GM18499 (cell line): ENCODE results near the gene EEPD1.
"Not testable (repeated sequence)": the region's sequence is repeated elsewhere in the genome, so short reads cannot be mapped to it uniquely, and the experiment has no call there.

Experiments used
- ATAC-seq: cut with Tn5 transposase; IDR thresholded peaks from one replicate; pipeline ENCODE4 v1.9.1; 2021; ENCODE audit warnings: moderate number of reproducible peaks; ENCODE audit not compliant: insufficient read depth, unreplicated experiment

EEPD1 gene

DNA sequence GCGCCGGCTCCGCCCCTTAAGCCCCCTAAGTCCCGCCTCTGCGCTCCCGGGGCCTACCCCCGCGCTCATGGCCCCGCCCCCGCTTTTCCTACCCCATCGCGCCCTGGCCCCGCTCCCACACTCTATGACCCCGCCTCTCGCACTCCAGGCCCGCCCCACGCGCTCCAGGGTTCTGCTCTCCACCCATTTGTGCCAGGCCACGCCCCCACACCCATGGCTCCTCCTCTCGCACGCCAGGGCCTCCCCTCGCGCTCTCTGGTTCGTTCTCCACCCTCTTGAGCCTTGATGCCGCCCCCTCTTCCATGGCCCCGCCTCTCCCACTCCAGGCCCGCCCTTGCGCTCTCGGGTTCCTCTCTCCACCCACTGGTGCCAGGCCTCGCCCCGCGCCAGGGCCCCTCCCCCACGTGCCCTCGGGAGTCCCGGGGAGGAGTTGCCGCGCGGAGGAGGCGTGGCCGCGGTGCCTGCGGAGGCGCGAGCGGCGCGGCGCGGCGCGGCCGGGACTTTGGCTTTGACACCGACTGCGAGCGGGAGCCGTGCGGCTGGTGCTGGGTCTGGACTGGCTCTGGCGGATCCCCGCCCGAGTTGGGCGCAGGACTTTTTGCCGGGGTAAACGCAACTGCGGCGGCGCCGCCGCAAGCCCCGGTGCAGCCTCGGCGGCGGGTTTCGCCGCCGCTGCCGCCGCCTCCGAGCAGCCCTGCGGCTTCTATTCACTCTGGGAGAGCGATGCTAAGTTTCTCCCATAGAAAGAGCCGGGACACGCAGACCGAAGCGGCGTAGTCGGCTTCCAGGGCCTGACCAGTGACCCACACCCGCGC, at the start of gene EEPD1:
TSS of gene EEPD1 (plus strand) at position 499 of the 815 bp plus-strand sequence. CDS start 1,071 bp downstream, outside the sequence.
- peak; percentile 92 for ATAC-seq

DNA sequence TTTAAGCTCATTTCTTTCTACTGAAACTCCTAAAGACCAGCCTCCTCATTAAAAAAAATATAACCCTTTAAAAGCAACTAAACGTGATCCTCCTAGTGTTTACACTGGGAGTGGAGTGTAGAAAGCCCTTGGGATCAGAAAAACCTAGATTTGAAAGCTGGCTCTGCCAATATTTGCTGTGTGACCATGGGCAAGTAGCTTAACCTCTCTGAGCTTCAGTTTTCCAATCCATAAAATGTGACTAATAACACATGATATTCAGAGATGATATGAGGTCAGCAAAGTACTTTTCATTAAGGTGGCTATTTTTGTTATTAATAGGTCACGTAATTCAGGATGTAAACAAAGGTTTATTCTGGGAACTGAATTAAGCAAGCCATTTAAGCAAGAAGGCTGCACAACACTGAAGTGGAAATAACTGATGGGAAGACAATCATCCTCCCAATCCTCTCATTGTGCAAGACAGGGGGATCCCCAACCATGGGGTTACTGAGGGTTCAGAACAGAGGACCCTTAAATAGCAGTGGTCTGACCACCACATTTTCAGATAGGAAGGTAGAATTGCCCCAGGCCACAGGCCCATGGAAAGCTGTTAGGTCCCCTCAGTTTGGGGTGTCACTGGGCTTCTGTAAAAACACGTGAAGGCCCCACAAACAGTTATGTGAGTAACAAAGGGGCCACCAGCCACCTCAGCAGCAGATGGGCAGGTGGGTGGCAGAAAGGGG, 49.1 kb upstream of the EEPD1 start:
- no peak for ATAC-seq

DNA sequence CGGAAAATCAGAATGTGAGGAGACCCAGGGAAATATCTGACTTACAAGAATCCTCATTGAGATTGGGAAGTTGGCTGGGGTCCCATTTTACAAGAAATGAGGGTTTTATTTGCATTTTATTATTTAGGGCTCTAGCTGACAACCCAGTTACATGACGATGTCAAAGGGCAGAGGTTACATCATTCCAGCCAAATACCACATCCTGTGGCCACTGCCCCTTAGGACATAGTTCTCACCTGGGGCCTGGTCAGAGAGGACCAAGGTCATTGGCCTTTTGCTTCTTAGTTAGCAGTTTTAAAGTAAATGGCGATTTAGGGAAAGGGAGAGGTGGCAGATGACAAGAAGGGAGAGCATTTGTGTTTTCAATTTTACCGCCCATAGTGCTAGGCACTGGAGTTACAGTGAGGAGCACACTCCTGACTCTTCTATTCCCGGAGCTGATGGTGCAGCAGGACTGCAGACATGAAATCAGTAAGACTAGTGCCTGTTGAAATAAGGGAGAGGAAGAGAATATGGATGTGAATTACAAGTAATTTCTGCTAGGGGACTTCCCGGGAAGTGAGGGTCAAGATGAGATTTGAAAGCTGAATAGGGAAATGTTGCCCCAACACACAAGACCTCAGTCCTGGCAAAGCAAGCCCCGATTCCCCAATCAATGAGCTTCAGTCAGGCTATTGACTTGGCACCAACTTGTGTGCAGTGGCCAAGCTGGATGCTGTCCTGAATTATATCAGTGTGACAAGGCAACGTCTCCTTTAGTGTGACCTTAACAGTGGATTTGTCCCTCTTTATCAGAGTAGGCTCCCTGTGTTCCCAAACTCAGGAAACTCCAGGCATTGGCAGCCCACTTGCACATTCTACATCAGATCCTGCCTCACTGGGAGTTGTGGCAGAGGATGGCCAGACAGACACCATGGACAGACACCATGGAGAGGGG, 45.8 kb upstream of the EEPD1 start:
- not testable (repeated sequence) for ATAC-seq

DNA sequence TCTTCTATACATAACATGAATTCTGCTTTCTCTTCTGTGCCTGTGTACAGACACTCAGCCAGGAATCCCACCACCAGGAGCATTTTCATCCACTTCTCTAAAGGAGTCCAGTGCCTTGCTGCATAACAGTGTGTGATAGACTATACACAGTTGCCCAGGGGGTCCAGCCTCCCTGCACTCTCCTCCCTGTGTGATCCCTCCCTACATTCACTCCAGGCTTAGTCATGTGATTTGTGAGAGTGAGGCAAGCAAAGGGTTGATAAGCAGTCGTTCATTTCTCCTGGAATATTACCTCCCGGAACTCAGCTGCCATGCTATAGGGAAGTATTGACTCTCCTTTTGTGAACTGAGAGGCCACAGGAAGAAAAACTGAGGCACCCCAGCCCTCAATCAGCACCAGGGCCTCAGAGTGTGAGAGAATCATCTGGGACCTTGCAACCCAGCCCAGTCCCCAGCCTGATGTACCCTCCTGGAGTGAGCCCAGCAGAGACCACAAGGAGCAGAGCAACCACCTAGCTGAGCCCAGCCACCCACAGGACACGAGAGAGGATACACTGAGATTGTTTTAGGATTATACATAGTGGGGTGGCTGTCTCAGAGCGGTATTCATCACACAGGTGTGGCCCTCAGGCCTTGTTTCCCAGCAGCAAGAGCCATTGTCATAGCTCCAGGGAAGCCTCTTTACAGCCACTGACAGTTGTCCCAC, 45.0 kb upstream of the EEPD1 start:
- ATAC-seq: no peak

DNA sequence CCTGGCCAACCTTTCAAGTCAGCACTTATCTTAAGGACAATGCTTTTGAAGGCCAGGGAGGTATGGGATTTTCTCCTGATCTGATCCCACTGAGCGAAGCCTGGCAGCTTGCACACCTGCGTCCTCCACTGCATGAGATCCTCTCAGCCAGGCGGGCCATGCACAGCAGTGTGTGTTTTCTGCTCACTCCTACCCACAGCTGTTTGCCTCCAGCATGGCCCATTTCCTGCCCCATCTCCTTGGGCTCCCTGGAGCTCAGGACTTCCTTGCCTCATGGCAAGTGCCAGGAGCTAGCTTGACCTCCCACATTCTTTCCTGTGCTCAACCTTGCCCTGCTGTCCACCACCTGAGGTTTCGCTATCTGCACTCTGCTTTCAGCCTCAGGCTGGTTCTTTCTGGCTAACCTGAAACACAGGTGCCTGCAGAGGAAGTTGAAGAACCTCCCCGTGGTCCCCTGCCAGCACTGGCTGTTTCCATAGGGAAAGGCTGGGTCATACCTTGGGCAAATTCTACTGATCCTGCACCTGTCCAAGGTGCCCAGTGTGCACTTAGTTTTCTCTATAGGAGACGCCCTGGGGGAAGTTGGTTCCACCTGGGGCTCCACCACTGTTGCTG, 43.9 kb upstream of the EEPD1 start:
- ATAC-seq: no peak

DNA sequence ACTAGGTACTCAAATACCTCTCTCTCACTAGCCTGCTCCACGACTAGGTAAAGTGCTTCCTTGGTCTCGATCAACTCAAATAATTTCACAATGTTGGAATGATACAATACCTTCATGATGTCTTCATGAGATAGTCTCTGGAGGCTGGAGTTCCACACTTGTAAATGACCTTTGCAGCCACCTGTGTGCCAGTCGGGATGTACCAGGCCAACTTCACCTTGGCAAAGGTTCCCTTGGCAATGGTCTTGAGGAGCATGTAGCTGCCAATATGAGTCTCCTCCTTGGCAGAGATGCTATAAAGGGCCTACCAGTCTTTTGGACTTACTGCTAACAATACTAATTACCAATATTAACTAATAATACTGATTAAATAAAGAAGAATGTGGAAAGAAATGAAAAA, 42.5 kb upstream of the EEPD1 start:
- no peak for ATAC-seq

DNA sequence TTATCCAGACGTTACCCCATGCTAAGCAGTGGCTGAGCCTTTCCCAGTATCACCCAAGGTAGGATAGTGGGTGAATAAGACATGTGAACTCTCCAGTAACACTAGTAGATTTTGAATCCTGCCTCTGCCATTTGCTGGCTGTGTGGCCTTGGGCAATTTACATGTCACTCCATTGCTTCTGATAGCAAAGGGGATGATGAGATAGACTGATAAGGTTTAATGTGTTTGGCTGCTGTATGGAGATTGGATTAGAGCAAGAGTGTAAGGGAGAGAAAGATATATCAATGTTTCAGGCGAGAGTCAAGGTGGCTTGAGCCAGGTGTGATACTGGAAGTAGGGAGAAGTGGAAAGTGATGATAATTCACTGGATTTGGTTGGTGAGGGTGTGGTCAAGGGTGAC, 40.1 kb upstream of the EEPD1 start:
- ATAC-seq: no peak

DNA sequence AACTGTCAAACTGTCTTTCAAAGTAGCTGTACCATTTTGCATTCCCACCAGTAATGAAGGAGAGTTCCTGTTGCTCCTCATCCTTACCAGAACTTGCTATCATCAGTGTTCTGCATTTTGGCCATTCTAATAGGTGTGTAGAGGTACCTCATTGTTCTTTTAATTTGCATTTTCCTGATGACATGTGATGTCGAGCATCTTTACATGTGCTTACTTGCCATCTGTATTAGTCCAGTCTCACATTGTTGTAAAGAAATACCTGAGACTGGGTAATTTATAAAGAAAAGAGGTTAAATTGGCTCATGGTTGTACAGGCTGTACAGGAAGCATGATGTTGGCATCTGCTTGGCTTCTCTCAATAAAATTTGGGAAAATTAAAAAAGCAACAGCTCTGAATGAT, 38.7 kb upstream of the EEPD1 start:
- ATAC-seq: no peak

DNA sequence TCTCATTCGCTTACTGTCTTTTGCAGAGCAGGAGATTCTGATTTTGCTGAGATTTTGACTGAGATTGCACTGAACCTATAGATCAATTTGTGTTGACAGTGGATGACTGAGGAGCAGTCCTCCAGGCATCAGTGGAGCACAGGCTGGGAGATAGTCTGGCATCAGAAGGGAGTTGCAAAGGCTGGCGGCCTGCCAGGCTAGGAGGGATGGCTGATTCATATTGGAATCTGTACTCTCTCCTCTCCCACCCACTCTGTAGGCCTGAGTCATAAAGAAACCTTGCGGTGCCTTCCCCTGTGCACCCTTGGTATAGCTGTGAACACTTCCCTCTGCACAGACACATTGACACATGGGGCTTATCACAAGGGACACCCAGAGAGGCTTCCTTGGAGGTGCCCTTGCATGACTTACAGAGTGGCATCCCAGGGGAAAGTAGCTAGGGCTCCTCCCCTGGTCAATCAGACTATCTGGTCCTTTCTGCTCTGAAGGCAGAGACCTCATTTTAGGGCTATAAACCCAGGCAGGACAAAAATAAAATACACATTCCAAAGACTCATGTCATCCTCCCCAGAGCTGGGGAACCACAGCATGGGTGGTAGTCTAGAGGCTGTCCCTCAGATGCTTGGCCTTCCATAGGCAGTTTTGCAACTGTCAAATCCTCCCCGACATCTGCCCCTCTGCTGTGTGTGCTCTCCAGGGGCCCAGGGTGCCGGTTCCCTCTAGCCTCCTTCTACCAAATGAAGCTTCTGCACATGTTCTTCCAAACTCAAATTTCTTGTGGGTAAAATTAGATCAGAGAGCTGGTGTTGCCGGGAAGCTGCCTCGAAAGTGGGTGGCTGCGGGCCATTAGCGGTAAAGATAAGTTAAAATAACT, 37.4 kb upstream of the EEPD1 start:
- peak; percentile 99 for ATAC-seq

DNA sequence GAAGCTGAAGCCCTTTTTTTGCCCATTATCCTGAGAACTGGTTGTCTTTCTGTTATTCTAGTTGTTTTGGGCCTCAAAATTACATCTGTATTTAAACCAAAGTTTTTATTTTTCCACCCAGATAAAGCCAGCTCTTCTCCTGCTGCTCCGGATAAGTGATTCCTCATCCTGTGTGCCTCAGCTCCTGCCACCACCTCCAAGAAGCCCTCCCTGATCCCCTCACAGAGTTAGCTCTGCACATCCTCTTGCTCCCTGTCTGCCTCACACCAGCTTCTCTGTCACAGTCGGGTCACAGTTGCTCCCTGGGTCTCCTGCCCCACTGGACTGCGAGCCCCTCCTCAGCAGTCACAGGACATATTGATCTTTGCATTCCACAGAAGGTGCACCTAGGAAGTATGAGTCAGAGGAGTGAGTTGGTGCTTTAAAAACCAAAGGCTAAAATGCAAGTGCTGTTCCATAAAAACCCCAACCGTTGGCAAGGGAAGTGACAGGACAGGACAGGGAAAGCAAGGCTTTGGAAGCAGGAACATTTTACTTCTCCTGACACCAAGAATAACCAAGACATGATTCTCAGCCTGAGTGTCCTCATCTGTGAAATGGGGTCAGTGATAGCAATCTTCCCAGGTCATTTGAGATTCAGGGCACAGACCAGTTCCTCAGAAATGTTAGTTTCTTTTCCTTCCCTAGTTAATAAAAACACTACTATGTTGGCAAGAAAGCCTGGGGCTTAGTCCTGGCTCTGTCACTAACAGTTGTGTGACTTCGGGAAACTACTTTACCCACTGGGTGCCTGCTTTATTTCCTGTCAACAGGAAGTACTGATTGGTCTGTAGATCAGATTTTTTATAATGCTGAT, 36.5 kb upstream of the EEPD1 start:
- no peak for ATAC-seq

DNA sequence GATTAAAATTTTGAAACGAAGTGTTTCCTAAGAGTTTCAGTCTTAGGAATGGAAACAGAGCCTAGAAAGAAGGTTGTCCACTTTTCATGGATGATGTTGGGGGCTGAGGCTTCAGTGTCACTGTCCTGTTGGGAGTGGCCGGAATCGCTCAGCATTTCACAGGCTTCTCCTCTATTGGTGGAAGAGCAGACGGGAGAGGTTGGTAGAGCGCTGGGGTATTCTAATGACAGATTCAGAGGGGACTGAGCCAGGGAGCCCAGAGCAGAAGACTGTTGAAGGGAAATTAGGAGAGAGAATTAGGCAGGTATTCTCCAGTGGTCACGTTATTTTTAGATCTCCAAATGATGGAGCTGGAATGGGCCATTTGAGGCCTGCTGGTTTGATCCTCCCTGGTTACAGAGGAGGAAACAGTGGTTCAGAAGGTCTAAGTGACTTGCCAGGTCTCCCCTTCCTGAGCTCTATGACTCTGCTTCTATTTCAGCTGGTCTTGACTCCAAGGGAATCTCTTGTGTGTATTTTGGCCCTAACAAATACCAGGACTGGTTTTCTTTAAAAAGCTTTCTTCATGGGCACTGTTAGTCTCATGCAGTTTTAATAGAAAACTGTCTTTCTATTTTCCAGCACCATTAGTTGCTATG, 35.7 kb upstream of the EEPD1 start:
- ATAC-seq: no peak

DNA sequence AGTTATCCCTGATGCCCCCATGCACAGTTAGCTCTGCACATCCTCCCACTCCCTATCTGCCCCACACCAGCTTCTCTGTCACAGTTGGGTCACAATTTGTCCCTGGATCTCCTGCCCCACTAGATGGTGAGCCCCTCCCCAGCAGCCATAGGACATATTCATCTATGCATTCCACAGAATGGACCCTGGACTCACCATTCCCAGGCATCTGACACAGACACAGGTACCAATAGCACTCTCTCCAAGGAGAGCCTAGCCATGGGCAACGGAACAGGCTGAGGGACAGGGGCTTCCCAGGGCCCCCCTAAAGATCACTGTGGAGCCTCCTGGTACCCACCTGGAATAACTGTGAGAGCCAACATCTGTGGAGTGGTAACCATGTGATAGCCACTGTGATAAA, 34.7 kb upstream of the EEPD1 start:
- ATAC-seq: no peak

DNA sequence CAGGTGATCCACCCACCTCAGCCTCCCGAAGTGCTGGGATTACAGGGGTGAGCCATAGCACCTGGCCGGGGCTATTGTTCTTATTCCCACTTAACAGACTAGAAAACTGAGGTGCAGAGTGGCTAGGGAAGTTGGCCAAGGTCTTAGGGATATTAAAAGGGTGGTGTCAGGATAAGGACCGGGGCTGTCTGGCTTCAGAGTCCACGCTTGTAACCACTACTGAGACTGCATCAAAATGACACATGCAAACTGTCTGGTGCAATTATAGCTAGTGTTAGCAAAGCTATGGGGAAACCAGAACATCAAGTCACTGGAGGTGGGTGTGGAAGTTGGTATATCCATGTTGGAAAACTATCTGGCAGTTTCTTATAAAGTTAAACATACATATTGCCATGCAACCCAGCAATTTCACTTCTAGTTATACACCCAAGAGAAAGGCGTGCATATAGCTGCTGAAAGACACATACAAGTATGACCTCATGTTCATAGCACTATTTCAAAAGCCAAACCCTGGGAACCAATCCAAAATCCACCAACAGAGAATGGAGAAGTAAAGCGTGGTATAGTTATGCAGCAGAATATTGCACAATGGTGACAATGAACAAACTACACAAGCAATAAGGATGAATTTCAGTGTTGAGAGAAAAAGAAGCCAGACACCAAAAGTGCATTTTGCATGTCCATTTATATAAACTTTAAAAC, 33.9 kb upstream of the EEPD1 start:
- no peak for ATAC-seq

DNA sequence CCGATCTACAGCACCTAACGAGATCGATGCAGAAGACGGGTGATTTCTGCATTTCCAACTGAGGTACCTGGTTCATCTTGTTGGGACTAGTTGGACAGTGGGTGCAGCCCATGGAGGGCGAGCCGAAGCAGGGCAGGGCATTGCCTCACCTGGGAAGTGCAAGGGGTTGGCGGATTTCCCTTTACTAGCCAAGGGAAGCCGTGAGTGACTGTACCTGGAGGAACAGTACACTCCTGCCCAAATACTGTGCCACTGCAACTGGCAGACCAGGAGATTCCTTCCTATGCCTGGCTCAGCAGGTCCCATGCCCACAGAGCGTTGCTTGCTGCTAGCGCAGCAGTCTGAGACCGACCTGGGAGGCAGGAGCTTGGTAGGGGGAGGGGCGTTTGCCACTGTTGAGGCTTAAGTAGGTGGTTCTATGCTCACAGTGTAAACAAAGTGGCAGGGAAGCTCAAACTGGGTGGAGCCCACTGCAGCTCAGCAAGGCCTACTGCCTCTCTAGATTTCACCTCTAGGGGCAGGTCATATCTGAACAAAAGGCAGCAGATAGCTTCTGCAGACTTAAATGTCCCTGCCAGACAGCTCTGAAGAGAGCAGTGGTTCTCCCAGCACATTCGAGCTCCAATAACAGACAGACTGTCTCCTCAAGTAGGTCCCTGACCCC, 32.9 kb upstream of the EEPD1 start:
- ATAC-seq: not testable (repeated sequence)

DNA sequence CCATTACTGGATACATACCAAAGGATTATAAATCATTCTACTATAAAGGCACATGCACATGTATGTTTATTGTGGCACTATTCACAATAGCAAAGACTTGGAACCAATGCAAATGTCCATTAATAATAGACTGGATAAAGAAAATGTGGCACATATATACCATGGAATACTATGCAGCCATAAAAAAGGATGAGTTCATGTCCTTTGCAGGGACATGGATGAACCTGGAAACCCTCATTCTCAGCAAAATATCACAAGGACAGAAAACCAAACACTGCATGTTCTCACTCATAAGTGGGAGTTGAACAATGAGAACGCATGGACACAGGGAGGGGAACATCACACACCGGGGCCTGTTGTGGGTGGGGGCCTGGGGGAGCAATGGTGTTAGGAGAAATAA, 27.4 kb upstream of the EEPD1 start:
- not testable (repeated sequence) for ATAC-seq

DNA sequence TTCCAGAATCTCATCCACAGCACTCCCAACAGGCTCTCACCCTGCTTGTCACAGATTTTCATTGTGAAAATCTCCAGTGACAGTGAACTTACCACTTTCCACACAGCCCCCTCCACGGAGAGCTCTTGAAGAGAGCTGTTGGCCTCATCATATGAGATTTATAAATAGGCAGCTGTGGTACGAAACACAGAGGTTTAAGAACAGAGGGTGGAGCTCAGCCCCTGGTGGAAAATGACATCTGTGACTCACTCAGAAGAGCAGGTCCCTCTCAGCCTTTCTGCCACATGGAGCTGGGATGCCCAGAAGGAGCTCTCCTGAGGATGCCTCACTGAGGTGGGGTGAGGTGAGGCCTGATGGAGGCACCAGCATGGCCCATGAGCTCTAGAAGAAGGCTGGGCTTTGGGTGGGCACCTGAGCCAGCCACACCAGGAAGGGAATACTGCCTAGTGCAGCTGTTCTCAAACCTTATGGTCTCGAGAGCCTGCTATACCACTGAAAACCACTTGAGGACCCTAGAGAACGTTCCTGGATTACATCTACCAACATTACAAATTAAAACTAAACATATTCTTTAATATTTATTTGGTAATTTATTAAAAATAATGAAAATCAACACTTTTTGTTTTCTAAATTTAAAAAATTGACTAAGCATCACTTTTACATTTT, 25.8 kb upstream of the EEPD1 start:
- ATAC-seq: no peak
